Tibial nerve (tissue), 3 donors: Measurements from ENCODE around the gene LONP1.

Experiments used
- POLR2A ChIP-seq, 2 donors: fragments of 450-650 bp; IDR thresholded peaks; one replicate each; pipeline ENCODE4 v1.6.1; 2017; ENCODE audit warnings: antibody characterized with exemption in 2 of 2, mild to moderate bottlenecking in 2 of 2, moderate library complexity in 2 of 2
- TF ChIP-seq, protein P1 (sequence below), 5 experiments: fragments of 200-600 bp in 3 of 5; fragments of 450-650 bp in 2 of 5; sonication (generic) in 3 of 5; IDR thresholded peaks; one replicate each; pipeline ENCODE4 v1.5.1; 2016 to 2019; ENCODE audit warnings: antibody characterized with exemption in 5 of 5, mild to moderate bottlenecking in 3 of 5, moderate library complexity in 2 of 5

DNA sequence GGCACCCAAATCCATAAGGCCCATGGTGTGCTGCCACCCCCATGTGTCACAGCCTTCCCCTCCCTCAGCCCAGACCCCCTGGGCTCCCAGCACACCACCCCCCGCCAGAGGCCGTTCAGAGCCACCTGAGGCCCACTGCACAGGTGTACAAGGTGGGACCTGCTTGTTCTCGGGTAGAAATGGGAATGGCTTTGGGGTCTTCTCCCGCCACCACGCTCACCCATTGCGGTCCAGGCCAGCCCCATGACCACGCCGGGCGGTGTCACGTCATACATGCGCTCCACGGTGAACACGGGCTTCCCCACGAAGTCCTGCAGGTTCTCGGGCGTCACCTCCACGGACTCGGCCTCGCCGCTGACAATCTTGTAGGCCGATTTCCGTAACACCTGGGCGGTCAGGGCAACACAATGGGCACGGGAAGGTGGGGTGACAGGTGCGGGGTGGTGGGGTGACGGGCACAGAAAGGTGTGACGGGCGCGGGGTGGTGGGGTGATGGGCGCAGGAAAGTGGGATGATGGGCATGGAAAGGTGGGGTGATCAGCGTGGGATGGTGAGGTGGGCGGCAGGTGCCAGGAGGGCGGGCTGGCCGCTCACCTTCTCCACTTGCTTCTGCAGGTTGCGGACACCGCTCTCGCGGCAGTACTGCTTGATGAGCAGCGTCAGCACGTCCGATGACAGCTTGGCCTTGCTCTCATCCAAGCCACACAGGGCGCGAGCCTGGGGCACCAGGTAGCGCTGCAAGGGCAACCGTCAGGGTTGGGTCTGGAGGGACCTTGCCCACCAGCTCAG, 25.6 kb downstream of the LONP1 start:
- TF ChIP-seq, protein P1, sequence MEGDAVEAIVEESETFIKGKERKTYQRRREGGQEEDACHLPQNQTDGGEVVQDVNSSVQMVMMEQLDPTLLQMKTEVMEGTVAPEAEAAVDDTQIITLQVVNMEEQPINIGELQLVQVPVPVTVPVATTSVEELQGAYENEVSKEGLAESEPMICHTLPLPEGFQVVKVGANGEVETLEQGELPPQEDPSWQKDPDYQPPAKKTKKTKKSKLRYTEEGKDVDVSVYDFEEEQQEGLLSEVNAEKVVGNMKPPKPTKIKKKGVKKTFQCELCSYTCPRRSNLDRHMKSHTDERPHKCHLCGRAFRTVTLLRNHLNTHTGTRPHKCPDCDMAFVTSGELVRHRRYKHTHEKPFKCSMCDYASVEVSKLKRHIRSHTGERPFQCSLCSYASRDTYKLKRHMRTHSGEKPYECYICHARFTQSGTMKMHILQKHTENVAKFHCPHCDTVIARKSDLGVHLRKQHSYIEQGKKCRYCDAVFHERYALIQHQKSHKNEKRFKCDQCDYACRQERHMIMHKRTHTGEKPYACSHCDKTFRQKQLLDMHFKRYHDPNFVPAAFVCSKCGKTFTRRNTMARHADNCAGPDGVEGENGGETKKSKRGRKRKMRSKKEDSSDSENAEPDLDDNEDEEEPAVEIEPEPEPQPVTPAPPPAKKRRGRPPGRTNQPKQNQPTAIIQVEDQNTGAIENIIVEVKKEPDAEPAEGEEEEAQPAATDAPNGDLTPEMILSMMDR (IDR thresholded peaks at IDR 0.05) = no peak
- no peak for TF ChIP-seq POLR2A (IDR thresholded peaks at IDR 0.05)
